Stimulated activated CD4-positive, alpha-beta T cell treated with anti-CD3 and anti-CD28 coated beads, Interleukin-1b, Interleukin-23, amount 100 ng/mL, for 1 hour (primary cell): ENCODE measurements around the gene XYLT1.
A peak's percentile ranks its signal among the peaks of the same experiment; 100 is the strongest.

Experiments used
- DNase-seq, 2 donors: peaks; one replicate each; pipeline ENCODE4 v3.0.0-alpha.2; 2020; ENCODE audit warnings: low read depth in 2 of 2

Gene XYLT1

GRCh38 chr16:17101646-17102045 is 369.1 kb downstream of the XYLT1 start:
- no peak for DNase-seq

GRCh38 chr16:17098685-17099084 is 372.1 kb downstream of the XYLT1 start:
- DNase-seq = no peak

GRCh38 chr16:17084130-17084529 is 386.6 kb downstream of the XYLT1 start:
- no peak for DNase-seq

GRCh38 chr16:17083628-17084027 is 387.1 kb downstream of the XYLT1 start:
- no peak for DNase-seq

- no peak for DNase-seq
Observed at GRCh38 chr16:17082095-17082882, 388.5 kb downstream of the XYLT1 start.

- DNase-seq = no peak
Observed at GRCh38 chr16:17080105-17080504, 390.7 kb downstream of the XYLT1 start.

GRCh38 chr16:17078931-17079631 is 391.7 kb downstream of the XYLT1 start:
- no peak for DNase-seq

GRCh38 chr16:17076818-17077498 is 393.8 kb downstream of the XYLT1 start:
- no peak for DNase-seq

GRCh38 chr16:17076092-17076754 is 394.5 kb downstream of the XYLT1 start:
- DNase-seq = no peak

GRCh38 chr16:17072104-17072503 is 398.7 kb downstream of the XYLT1 start:
- DNase-seq = no peak

GRCh38 chr16:17070882-17071592 is 399.7 kb downstream of the XYLT1 start:
- DNase-seq = peak; percentile 37 to 63

- no peak for DNase-seq
Observed at GRCh38 chr16:17069681-17070080, 401.1 kb downstream of the XYLT1 start.

GRCh38 chr16:17068524-17068923 is 402.2 kb downstream of the XYLT1 start:
- no peak for DNase-seq

- DNase-seq = no peak
Observed at GRCh38 chr16:17067882-17068281, 402.9 kb downstream of the XYLT1 start.

- no peak for DNase-seq
Observed at GRCh38 chr16:17063201-17064139, 407.3 kb downstream of the XYLT1 start.

GRCh38 chr16:17062676-17063075 is 408.1 kb downstream of the XYLT1 start:
- DNase-seq = no peak

- no peak for DNase-seq
Observed at GRCh38 chr16:17061326-17061725, 409.4 kb downstream of the XYLT1 start.

GRCh38 chr16:17058471-17058870 is 412.3 kb downstream of the XYLT1 start:
- DNase-seq = no peak

GRCh38 chr16:17056666-17057065 is 414.1 kb downstream of the XYLT1 start:
- no peak for DNase-seq

- no peak for DNase-seq
Observed at GRCh38 chr16:17053536-17054160, 417.1 kb downstream of the XYLT1 start.
